Activated CD4-positive, CD25-positive, alpha-beta regulatory T cell treated with anti-CD3 and anti-CD28 coated beads, Interleukin-2, amount 50 U/mL, for 16 hours (primary cell): ENCODE data around the gene TBX6.

Source experiments
- DNase-seq: peaks from one replicate; pipeline ENCODE4 v3.0.0-alpha.2; 2020; ENCODE audit warnings: low read depth, low spot score

Gene TBX6

DNA sequence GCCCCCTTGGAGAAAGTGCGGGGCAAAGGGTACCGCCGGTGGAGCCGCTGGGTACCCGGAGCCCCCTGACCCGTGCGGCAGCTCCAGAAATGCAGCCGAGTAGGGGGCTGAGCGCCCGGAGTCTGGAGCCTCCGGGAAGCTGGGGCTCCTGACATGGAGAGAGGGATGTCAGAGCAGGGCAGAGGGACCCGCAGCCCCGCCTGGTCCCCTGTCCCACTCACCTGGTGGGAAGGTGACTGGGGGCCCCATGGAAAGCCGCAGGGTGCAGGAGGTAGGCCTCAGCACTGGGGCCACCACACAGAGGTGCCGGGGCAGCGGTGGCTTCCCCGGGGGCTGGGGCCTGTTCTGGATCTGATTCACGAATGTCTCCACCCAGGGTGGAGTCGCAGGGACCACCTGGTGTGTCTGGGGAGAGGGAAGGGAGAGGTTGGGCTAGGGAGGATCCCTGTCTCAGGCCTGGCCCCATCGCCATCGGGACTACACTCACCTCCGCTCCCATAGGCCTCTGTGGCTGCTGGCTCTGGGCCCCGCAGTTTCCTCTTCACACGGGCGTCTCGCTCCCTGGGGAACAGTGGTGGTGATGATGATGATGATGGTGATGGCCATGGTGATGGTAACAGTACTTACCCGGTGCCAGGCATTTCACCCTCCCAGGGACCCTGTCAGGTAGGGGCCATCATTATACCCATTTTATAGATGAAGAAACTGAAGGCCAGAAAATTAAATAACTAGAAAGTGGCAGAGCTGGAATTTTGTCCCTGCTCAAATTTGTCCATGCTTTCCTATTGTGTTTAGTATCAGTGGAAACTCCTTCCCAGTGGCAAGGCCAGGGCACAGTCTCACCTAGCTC is 5.2 kb downstream of the TBX6 start:
- no peak for DNase-seq

DNA sequence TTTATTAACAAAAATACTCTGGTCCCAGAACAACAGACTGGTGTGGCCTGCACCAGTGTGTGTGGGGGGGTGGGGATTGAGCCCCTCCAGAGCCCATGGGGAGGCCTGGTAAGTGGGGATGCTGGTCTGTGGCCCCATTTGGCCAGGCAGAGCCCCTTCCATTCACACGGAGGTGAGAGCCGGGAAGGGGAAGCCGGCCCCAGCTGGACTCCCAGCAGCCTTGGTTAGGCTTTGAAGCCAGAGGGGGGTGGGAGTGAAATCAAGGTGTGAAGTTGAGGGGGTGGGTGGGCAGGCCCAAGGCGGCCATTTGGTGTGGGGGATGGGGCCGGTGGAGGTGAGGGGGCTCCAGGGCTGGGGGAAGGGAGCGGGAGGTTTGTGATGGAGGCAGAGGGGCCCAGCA is 5.9 kb downstream of the TBX6 start:
- DNase-seq, result no peak

- DNase-seq, result no peak
These were observed 6.5 kb downstream of the TBX6 start for GRCh38 chr16:30085247-30085646.

- no peak for DNase-seq
These were observed 6.9 kb downstream of the TBX6 start for GRCh38 chr16:30084816-30085159.

DNA sequence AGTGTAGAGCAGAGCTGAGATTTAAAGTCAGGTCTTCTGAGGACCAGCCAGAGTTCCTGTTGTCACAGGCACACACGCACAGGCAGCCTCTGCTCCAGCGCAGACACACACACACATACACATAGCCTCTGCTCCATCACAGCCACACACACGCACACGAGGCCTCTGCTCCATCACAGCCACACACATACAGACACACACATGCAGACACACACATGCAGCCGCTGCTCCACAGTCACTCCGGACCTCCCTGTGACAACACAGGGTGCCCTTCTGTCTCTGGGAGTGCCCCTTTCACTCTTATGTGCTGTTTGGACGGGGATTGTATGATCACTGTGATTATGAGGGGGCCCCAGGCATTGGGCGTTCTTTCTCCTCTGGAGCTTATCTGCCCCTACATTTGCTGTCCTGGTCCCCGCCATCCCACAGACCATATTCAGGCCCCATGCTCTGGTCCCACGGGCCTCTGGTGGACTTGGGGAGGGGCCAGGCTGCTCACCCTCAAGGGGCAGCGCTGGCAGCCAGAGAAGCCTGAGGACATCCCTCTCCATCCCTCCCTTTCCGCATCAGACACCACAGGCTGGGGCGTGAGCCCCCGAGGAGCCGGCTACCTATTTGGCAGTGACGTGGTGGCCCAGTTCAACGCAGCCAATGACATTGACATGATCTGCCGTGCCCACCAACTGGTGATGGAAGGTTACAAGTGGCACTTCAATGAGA is 7.5 kb downstream of the TBX6 start:
- no peak for DNase-seq

DNA sequence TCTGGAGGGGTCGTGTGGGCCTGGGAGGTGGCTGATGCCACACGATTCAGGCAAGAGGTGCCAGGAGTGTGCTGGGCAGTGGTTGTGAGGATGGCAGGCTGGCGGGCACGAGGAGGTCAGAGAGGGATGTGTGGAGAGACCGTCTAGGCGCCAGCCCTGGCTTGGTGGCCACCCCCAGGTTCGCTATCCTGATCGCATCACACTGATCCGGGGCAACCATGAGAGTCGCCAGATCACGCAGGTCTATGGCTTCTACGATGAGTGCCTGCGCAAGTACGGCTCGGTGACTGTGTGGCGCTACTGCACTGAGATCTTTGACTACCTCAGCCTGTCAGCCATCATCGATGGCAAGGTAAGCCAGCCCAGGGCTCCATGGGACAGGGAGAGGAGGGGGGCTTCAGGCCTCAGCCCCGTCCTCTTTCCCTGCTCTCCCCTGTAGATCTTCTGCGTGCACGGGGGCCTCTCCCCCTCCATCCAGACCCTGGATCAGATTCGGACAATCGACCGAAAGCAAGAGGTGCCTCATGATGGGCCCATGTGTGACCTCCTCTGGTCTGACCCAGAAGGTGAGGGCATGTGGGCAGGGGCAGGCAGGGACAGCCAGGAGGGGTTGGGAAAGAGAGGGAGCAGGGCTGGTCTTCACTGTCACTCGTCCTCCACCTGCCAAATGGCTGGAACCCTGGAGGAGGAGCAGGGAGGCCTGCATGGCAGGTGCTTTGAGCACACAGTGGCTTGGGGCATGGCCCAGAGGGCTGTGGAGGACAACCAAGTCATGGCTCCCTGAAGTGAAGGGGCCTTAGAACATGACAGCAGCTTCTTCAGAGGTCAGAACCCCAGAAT is 8.3 kb downstream of the TBX6 start:
- DNase-seq, result no peak

DNA sequence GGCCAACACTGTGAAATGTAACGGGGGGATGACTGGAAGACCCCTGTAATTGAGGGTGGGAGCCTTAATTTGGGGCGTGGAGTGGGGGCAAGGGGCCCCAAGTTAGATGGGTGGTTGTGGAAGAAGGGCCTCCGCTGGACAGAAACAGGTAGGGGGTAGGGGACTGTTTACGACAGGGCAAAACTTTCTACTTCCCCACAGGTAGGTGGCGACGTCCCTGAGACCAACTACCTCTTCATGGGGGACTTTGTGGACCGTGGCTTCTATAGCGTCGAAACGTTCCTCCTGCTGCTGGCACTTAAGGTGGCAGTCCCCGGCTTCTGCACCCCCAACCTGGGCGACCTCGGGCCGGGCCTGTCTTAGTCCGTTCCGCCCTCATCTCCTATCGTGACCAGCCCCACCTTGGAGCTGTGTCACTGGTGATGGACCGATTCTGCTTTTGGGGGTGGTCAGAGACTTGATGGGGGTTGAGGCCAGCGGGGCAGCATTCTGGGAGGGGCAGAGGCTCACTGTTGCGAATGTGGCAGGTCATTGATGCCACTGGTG is 9.1 kb downstream of the TBX6 start:
- no peak for DNase-seq

DNA sequence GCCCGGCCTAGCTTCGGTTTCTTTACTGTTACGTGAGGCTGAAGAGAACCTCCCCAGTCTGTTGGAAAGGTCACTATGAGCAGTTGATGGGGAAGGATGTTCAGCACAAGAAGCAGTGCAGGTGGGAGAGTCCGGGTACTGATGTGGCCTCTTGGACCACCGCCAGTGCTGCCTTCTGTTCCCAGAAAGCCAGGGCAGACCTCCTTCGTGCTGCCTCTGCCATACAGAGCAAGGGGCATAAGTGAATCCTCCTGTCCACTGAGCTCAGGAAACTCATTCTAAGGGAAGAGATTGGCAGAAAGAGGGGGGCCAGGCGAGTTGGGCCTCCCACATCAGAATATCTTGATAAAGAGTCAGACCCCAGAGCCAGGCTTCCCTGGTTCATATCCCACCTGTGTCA is 12.2 kb downstream of the TBX6 start:
- no peak for DNase-seq

DNA sequence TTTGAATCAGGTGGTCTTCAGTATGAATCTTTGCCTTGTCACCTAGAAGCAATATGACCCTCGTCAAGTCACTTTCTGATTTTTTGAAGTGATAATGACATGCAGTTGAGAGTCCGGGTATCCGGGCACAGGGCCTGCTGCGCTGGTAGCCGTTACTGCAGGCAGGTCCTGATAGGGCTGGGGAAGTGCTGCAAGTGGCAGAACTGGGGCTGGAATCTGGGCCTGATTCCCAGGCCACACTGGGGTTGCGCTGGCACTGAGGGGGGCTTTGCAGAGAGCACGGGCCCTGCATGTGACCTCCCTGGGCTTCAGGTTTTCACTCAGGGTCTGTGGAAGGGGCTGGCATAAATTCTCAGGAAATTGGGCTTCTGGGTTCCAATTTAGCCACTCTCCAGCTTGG is 13.0 kb downstream of the TBX6 start:
- no peak for DNase-seq

DNA sequence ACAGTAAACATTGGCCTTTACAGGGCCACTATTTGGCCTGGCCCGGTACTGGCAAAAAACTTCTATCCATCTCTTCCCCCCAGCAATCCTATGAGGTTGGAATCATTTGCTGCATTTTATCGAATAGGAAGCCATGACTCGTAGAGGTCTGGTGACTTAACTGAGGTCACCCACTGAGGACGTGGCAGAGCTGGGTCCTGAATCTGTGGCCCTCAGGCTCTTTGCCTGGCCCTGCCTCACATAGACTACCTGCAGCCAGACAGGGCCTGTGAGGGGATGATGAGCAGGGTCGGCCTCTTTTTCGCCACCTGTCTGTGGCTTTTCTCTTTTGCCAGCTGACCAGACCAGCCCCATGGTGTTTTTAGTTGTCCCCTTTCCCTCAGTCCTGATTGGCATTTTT is 14.1 kb downstream of the TBX6 start:
- DNase-seq, result no peak

DNA sequence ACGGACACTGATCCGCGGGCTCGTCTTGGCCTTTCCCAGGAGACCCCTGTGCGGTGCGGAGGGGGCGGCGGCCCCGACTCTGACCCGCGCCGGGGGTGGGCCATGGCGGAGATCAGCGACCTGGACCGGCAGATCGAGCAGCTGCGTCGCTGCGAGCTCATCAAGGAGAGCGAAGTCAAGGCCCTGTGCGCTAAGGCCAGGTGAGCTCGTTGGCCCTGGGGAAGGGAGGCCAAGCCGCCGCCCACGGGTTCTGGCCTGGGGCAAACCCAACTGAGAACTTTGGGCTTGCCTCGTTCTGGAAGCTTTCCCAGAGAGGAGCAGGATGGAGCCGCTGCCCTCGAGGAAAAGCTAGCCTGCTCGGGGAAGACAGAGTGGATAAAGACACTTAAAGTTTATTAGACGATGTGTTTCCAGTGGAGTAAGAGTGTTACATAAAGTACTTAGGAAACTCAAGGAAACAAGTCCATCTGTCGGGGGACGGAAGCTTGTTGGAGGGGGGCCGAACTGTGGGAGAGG is 15.4 kb downstream of the TBX6 start:
- DNase-seq, result no peak

DNA sequence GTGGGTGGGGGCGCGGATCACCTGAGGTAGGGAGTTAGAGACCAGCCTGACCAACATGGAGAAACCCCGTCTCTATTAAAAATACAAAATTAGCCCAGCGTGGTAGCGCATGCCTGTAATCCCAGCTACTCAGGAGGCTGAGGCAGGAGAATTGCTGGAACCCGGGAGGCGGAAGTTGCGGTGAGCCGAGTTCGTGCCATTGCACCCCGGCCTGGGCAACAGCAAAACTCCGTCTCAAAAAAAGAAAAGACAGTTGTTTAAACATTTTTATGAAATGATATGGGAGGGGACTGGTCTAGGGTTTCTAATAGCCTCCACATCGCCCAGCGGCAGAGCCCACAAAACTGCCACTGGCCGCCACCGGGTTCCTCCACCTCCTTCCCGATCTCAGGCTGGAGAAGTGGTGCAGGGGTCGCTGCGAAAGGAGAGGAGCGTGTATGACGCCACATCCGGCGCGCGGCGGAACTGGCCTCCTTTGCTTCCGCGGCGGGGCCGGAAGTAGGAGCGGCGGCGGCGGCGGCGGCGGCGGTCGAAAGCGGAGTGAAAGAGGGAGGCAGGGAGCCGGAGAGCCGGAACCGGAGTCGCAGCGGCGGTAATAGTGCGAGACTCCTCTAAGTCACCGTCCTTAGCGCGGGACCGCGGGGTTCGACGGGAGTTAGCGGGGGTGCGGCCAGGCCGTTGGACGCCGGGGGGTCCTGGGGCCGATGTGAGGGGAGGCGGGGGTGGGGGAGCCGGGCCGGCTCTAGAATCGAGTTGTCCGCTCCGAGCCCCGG is 16.0 kb downstream of the TBX6 start, which contains the start of gene PPP4C:
Gene PPP4C (plus strand): TSS at position 492 of the 773 bp plus-strand sequence. CDS start 384 bp downstream, outside the sequence.
- DNase-seq, result peak; percentile 78

DNA sequence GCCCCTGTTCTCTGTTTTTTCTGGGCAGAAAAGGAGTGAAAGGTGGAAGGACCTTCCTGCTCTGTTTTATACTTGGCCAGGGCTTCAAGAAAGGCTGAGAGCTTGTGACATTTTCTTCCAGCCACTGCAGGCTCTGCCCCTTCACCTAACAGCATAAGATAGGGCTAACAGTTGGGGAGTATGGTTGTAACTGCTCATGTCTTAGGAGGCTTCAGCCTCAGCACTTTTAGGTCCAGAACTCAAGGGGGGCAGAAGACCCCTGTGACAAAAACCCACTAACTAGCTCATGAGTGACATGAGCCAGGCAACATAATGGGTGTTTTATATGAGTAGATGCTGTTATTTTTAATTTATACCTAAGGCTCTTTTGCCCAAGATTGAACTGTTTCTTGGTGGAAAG is 21.2 kb downstream of the TBX6 start:
- DNase-seq, result no peak

GRCh38 chr16:30069611-30070462 is 21.9 kb downstream of the TBX6 start:
- DNase-seq, result no peak

GRCh38 chr16:30068750-30069610 is 22.7 kb downstream of the TBX6 start:
- no peak for DNase-seq

DNA sequence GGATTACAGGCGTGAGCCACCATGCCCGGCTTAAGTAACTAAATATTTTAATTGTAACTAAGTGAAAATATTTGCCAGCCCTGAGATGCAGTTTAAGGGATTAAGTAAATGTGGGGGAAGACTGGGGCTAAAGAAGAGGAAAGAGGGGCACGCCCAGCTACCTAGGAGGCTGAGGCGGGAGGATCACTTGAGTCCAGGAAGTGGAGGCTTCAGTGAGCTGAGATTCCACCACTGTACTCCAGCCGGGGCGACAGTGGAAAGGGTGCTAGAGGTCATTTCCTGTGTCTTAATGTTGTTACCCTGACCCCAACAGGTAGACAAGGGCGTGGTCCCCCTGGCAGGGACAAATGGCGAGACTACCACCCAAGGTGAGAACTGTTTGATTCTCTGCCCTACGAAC is 23.4 kb downstream of the TBX6 start:
- DNase-seq, result no peak

GRCh38 chr16:30067584-30067916 is 24.2 kb downstream of the TBX6 start:
- no peak for DNase-seq

- DNase-seq, result no peak
These were observed 24.8 kb downstream of the TBX6 start for GRCh38 chr16:30066761-30067583.
